Hepatic stellate cell (primary cell): ENCODE results near the gene ZNF160.
"Not testable (repeated sequence)": the region's sequence is repeated elsewhere in the genome, so short reads cannot be mapped to it uniquely, and the experiment has no call there.

Source experiments
- DNase-seq: peaks from one replicate; pipeline ENCODE4 v3.0.0; 2011; ENCODE audit warnings: low spot score

ZNF160 gene

DNA sequence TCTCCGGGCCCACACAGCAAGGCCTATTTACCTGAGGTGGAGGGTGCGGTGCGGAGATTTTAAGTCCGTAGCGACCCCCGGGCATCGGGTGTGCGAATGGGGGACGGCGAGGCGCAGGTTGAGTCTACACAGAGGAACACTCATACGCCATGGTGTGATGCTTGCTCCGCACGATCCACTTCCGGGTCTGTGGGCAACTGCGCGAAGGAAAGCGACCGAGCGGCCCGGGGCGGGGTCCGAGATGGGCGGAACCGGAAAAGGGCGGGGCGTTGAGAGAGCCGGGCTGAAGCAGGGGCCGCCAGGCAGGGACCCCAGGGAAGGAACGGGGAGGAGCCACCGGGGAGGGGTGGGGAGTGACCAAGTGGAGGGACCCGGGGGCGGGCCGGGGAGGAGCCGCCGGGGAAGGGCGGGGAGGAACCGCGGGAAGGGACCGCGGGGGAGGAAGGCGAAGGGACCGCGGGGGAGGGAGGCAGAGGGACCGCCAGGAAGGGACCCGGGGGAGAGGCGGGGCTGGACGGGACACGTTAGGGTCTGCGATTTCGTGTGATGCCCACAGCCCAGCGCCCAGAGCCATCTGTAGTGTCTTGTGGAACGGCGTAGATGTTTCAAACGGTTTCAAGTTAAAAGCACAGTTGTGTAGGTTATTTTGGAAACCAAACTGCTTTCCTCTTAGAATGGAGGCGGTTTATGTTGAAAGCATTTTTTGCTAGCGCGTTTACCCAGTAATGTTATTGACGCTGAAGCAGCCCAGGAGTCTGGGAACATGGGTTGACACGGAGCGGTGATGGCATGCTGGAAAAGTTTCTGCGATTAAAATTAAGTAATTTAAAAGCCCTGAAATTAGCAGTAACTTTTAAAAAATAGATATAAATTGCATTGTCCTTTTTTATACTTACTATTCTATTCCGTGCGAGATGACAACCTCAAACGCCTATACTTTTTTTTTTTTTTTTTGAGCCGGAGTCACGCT is at the start of gene ZNF160:
Gene ZNF160, minus strand, starts transcription at position 189 of the 970 bp plus-strand sequence. CDS start 17,146 bp downstream, outside the sequence.
- peak; percentile 98 for DNase-seq

DNA sequence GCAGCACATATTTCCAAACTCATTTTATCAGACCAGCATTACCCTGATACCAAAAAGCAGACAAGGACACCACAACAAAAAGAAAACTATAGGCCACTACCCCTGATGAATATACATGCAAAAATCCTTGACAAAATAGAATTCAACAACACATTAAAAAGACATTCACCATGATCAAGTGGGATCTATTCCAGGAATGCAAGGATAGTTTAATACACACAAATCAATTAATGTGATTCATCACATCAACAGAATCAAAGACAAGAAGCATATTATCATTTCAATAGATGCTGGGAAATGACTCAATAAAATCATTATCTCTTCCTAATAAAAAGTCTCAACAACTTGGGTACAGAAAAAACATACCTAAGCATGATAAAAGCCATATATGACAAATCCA is 44.4 kb upstream of the ZNF160 start:
- DNase-seq = no peak

DNA sequence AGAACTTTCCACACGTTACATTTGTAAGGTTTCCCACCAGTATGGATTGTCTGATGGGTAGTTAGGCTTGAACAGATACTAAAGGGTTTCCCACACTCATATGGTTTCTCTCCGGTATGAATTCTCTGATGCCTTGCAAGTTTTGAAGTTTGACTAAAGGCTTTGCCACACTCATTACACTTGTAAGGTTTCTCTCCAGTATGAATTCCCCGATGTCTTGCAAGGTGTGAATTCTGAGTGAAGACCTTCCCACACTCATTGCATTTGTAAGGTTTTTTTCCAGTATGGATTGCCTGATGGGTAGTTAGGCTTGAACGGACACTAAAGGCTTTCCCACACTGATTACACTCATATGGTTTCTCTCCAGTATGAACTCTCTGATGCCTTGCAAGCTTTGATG is 37.1 kb upstream of the ZNF160 start:
- no peak for DNase-seq

DNA sequence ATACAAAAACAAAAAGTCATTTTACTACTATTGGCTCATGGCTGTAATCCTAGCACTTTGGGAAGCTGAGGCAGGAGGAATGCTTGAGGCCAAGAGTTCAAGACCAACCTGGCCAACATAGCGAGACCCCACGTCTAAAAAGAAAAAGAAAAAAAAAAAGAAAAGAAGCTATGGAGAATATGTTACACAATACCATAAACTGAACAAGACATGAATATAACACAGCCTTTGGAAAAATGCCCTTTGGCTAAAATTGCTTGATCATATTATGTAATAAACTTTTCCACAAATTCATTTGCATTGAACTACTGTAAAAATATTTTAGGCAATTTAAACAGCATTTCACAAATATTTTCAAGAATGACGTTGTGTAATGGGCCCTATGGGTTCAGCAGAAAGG is 33.2 kb upstream of the ZNF160 start:
- no peak for DNase-seq

DNA sequence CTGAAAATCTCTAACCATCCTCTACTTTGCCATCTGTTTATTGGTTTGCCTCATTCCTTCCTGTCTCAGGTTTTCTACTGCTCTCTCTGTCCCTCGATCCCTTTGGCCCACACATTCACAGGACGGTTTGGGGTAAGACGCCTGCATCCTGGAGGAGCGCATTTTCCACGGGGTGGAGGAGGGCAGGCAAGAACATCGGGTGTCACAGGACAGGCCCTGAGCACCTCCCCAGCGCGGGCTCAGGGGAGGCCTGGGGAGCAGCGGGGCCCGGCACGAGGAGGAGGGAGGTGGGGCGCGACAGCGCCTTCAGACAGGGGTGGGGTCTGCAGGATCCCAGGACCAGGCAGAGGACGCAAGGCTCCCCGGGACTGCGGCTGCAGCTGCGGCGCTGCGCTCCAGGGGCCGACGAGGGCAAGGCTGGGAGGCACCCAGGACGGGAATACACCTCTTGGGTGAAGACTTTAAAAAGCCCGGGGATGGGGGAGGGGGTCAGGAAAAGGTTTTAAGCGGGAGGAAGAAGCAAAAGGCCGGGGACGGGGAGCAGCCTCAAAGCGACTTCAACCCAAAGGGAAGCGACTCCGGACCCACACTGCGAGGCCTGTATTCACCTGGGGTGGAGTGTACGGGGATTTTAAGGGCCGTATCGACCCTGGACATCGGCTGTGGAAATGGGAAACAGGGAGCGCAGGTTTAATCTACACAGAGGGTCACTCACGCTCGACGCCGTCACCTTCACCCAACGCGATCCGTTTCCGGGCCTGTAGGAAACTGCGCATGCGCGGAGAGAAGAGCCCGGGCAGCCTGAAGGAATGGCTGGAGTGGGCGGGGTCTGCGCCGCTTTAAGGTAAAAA is 29.1 kb upstream of the ZNF160 start, which contains the start of gene ZNF415:
Gene ZNF415, minus strand, starts transcription at position 770 of the 851 bp plus-strand sequence. CDS start 10,234 bp downstream, outside the sequence.
- DNase-seq = peak; percentile 63

DNA sequence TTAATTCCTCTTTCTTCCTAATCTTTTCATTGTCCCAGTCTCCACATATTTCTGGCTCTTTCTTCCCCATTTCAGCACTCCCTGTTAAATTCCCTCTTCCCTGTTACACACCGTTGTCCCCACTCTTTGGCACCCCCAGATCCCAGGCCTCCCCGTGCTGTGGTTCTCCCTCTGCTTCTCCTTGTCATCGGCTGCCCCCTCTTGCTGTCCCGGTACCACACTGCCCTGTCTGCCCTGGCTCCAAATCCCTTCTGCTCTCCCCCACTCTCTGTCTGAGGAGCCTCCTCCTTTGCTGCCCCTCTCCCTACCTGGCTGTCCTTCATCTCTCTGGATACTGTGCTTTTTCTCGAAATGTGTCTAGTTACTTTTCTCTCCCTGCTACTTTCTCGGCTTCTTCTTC is 28.5 kb upstream of the ZNF160 start:
- no peak for DNase-seq

DNA sequence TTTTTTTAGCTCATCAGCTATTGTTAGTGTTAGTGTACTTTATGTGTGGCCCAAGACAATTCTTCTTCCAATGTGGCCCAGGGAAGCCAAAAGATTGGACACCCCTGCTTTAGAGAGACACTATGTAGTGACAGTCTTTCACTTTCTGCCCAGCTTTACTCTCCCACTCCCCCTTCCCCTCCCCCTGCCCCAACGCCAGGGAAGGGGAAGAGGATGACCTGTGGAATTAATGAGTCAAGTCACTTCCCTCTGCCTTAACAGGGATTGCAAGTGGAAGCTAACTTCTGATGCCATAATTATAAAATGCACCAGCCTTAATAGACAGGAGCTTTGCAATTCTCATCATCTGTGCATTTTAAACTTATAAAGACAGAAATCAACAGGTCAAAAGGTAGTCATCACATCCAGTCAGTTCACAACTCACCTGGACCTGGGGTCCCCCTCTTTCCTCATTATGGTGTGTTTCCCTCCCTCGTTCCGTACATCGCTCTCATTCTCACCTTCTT is 27.9 kb upstream of the ZNF160 start:
- no peak for DNase-seq

DNA sequence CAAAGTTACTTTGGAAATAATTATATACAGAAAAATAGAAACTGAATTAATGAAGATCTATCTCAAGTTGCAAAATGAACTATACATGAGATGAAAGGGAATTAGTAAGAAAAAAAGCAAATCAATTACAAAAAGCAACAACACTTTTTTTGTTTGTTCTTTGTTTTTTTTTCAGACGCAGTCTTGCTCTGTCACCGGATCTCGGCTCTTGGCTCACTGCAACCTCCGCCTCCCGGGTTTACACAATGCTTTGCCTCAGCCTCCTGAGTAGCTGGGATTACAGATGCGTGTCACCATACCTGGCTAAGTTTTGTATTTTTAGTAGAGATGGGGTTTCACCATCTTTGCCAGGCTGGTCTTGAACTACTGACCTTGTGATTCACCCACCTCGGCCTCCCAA is 27.3 kb upstream of the ZNF160 start:
- DNase-seq = no peak

DNA sequence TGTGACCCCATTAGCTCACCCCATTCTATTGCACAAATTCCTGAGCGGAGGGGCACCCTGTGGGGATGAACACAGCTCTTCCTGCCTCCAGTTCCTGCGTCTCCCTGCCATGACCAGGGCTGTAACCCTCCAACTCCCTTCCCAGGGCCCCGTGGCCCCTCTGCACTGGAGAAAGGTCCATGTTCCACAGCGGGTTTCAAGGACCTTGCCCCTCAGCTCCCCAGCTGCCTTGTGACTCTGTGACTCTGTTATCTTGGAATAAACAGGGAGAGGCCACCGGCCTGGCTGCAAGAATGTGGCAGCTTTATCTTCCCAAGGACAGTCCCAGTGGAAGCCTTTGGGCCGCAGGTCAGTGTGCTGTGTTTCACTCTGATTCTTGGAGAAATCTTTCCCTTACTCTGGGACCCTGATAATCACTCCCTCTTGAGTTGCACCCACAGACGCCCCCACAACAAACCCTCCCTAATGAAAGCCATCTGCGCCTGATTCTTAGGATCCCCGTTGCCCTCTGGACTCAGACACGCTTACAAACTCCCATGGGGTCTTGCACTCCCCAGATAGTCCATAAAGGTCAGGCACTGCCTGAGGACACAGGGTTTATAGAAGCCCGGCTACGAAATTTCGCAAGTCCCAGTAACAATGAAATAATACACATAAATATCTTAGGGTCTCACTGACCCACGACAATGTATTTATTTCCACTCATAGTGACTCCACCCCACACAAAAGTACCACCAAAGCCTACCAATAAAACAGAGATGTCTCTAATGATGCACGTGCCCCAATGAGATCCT is 23.7 kb upstream of the ZNF160 start:
- DNase-seq = not testable (repeated sequence)

DNA sequence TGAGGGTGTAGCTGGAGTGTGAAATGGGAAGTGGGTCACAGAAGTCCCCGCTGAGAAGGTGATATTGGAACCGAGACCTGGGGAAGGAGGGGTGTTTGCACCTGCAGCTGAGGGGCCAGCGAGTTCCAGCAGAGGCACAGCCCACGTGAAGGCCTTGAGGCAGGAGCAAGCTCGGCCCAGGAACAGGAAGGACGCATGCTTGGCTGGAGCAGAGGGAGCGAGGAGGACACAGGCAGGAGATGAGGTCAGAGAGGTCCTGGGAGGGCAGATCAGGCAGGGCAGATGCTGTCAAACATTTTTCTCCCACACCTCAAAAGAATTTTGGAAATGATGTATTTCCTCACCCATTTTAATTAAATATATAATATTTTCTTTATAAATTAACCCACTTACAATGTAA is 20.2 kb upstream of the ZNF160 start:
- no peak for DNase-seq

DNA sequence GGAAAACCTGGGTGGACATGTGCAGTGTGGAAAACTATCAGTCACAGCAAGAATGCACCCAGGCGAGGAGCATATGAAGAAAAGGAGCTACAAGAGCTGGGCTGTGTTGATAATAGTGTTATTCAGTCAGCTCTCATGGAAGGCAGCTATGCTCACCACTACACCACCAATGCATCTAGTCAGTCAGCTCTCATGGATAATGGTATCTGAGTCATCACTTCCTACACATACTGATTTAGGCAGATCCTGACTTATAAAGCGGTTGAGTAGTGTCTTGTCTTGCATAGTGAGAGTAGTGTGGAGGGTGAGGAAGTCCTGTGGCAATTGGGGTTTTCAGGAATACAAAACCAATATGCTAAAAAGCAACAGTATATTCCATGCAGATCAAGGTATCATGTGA is 9.1 kb upstream of the ZNF160 start:
- DNase-seq = no peak

DNA sequence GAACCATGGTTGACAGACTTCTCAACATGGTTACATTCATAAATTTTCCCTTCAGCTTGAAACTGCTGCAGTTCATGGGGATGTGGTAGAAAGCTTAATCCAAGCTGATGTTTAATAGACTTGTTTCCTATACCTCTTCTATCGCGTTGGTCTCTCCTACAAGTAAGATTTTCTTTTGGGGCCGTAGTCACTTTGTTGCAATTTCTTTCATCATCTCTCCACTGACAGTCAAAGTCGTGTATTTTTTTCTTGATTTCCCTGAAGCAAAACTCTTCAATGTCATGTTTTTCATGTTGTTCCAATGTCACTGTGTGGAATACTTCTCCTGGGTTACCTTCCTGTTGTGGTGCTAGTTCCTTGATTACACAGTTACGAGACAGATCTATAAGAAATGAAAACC is 6.3 kb upstream of the ZNF160 start:
- no peak for DNase-seq

DNA sequence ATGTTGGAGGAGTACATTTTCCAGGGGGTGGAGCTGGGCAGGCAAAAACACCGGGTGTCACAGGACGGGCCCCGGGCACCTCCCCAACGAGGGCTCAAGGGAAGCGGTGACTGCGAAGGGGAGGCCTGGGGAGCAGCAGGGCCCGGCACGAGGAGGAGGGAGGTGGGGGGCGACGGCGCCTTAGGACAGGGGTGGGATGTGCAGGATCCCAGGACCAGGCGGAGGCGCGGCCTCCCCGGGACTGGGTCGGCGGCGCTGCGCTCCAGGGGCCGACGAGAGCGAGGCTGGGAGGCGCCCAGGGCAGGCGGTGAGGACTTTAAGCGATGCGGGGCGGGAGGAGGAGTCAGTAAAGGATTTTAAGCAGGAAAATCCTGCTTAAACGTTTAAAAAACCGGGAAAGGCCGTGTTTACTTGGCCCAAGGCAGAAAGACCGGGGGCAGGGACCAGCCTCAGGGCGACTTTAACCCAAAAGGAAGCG is 427 bp downstream of the ZNF160 start:
- DNase-seq = peak; percentile 51

DNA sequence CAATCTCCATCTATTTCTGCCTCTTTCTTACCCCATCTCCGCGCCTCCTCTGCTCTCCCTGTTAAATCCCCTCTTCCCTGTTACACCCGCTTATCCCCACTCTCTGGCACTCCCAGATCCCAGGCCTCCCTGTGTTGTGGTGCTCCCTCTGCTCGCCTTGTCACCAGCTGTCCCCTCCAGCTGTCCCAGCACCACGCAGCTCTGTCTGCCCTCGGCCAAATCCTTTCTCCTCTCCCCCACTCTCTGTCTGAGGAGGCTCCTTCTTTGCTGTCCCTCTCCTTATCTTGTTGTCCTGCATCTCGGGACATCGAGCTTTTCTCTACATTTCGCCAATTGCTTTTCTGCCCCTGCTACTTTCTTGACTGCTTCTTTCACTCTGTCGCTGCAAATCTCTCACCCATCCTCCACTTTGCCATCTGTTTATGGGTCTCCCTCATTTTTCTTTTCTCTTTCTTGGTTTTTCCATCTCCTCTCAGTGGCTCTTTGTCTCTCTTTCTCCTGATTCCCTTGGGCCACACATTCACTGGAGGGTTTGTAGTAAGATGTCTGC is 941 bp downstream of the ZNF160 start:
- DNase-seq = peak; percentile 26

DNA sequence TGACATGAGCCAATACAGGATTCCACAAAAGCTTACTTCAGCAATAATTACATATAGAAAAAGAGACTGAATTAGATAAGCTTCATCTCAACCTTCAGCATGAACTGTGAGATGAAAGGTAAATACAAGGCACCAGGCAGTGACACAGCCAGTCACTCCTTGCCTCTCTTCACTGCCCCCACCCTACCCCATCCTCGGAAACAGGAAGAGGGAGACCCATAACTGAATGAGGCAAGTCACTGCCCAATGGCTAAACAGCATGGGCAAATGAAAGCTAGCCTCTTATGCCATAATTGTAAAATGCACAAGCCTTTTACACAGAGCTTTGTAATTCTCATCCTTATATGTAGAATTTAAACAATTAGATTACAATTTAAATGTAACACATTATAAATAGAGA is 1.7 kb downstream of the ZNF160 start:
- DNase-seq = no peak

DNA sequence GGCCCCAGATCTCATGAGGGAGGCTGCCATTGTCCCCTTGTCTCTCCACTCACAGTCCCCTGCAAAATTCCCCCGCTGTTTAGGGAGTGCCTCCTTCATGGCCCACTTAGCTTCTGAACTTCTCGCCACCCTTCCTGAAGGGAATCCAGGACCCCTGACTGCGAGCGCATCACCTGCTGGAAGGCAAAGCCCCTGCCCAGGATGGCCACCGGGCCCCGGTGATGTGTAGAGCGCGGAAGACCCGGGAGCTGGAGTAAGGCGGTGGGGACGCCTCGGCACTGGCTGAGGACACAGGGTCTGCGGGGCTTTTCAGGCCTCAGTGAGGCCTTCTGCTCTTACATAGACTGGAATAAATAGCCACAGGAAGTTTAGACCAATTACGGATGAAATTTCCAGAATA is 4.7 kb downstream of the ZNF160 start:
- DNase-seq = not testable (repeated sequence)

DNA sequence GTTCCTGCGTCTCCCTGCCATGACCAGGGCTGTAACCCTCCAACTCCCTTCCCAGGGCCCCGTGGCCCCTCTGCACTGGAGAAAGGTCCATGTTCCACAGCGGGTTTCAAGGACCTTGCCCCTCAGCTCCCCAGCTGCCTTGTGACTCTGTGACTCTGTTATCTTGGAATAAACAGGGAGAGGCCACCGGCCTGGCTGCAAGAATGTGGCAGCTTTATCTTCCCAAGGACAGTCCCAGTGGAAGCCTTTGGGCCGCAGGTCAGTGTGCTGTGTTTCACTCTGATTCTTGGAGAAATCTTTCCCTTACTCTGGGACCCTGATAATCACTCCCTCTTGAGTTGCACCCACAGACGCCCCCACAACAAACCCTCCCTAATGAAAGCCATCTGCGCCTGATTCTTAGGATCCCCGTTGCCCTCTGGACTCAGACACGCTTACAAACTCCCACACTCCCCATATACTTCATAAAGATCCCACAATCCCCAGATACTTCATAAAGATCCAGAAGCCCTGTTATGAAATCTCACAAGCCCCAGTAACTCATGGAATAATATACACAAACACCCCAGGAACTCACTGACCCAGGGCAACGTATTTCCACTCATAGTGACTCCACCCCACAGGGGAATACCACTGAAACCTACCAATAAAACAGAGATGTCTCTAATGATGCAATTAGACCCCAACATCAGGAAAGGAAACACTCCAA is 6.1 kb downstream of the ZNF160 start:
- not testable (repeated sequence) for DNase-seq

DNA sequence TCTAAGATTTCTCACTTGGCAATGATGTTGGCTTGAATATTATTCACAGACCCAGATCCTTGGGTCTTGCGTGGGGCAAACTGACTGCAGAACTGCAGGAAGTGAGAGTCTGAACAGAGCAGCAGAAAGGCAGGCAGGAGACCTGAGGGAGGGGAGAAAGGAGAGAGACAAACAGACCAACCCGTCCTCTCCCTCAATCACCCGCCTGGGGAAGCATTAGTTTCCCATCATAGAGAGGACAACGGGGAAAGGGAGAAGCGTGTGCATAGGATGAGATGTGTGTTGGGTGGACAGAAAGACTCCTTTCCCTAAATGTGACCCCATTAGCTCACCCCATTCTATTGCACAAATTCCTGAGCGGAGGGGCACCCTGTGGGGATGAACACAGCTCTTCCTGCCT is 6.6 kb downstream of the ZNF160 start:
- DNase-seq = not testable (repeated sequence)

DNA sequence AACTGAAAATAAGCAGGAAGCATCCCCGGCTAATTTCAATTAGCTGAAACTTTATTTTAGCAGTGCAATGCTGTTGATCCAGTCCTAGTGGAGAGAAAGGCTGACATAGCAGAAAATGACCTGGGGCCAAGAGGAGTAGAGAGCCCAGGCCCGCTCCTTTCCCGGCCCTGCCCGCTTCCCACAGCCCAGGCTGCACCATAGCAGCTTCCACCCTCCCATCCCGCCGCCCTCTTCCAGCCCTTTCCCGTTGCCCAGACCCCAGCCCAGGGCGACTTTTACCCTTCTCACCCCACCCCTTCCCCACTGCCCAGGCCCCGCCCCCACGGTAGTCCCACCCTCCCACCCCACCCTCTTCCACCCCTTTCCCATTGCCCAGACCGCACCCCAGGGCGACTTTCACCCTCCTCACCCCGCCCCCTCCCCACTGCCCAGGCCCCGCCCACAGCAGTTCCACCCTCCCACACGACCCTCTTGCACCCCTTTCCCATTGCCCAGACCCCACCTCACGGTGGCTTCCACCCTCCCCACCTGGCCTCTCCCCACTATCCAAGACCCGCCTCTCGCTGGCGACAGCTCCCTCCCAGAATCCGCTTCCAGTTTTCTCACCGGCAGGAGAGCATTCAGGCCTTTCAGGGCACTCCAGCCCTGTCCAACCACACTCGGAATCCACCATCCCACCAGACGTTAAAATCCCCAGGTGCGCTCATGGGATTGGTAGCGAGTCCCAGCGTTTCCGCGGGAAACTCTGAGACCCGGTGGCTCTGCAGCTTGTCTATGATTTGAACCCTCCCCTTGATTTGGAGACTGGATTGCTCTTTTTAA is 8.3 kb downstream of the ZNF160 start:
- DNase-seq = no peak

DNA sequence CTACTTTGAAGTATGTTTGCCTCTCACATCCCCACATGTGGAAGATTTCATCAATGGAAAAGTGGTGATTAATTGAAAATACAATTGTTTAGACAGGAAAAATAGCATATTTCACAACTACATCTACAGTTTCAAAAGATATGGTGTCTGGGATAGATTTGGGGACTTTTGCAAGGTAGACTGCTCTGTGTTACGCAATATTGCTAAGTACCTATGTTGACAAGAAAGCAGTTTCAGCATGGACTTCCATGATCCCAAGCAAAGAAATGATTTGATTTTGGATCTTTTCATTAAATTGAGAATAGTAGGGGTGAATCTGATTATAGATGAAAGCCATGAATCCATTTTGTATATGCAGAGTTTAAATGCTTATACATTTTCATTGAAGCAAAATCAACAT is 10.5 kb downstream of the ZNF160 start:
- no peak for DNase-seq
